HG02884 (cell line): ENCODE results near the gene PUS3.

Experiments
- ATAC-seq: cut with Tn5 transposase; IDR thresholded peaks from one replicate; pipeline ENCODE4 v1.9.1; 2021; ENCODE audit warnings: mild to moderate bottlenecking, moderate library complexity; ENCODE audit not compliant: unreplicated experiment

PUS3 gene

DNA sequence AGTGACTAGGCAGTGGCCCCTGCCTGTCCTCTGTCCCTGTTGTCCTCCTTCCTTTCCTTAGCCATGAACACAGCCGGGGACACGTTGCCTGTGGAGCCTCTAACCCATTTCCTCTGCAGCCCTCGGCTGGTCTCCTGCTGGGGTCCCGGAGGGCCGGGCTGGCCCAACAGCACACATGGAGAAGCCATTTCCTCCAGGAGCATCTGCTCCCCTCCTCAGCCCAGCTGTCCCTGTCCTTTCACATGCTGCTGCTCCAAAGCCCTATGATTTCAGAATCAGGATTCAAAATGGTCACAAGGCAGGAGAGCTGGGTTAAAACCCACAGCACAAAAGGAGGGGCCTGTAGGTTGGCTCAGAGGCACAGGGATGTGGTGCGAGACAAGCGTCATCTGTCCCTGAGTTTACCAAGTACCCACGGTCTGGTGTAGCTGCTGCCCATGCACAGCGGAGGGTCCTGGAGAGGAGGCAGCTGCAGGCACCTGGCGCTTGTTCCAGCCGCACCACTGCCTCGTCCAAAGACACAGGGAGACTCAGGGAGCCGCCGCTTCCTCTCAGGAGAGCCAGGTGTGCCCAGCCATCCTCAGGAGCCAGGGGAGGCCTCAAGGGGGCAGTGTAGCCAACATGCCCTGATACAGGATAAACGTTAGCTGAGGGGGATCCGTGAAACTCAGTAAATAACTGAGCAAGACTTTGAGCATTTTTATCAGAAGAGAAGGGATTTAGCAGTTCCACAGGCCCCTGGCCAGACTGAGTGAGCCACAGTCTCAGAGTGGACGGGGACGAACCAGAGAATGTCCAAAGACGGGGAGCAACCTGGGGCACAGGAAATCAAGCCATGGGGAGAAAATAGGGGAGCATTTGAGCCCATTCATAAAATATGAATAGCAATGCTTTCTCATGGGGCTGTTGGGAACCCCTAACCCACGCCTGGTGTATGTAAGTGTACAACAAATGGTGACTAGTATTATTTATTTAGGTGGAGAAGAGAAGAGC lies 38.9 kb upstream of the PUS3 start:
- no peak for ATAC-seq

DNA sequence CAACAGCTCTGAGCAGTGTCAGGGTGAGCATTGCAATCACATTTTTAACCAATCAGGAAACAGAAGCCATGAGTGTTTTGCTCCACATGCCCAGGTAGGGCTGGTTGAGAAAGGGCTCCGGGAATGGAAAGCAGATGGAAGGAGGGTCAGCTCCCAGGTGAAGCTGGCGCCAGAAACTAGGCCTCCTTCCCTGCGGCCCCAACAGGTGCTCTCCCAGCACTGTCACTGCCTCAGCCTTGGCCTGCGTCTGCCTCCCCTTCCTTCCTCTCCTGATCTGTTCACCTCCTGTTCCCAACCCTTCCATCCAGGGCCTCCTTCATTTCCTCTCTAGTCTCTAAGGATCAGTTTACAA lies 38.2 kb upstream of the PUS3 start:
- no peak for ATAC-seq

DNA sequence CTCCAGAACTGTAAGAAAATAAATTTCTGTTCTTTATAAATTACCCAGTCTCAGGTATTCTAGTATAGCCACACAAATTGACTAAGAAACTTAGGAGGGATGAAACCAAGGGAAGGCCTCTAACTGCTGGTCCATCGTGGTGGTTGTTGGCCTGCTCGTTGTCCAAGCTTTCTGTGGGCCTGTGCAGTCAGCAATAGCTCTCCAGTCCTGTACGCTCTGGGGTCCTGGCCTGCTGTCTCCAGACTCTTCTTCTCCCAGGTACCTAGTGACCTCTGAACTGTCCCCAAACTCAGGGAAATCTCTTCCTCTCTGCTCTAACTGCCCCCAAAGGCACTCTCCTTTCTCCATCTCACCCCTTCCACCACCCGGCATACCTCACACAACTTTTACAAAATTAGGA lies 37.1 kb upstream of the PUS3 start:
- ATAC-seq = no peak

DNA sequence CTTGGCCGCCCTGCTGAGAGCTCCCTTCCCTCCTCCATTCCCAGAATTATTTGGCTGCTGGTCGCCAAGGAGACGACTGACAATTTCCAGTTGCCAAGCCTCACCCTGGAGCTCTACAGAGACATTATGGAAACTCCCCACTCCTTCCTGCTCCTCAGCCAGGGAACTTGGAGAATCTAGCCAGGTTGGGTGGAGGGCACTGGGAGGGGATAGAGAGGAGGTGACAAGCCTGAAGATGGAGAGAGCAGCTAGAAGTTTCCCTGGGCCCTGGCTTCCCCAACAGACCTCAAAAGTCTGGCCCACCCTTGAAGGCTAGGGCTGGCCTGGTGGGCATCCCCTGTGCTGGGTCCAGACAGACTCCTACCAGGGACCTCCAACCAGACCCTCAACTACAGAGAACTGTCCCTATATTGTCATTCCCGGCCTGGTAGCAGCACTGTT lies 36.1 kb upstream of the PUS3 start:
- ATAC-seq = no peak

- ATAC-seq = no peak
Measured at GRCh38 chr11:125938418-125938817, 35.4 kb upstream of the PUS3 start.

GRCh38 chr11:125935618-125936199 lies 32.7 kb upstream of the PUS3 start:
- no peak for ATAC-seq

- no peak for ATAC-seq
Measured at GRCh38 chr11:125935056-125935455, 32.0 kb upstream of the PUS3 start.

- no peak for ATAC-seq
Measured at GRCh38 chr11:125934473-125934872, 31.5 kb upstream of the PUS3 start.

DNA sequence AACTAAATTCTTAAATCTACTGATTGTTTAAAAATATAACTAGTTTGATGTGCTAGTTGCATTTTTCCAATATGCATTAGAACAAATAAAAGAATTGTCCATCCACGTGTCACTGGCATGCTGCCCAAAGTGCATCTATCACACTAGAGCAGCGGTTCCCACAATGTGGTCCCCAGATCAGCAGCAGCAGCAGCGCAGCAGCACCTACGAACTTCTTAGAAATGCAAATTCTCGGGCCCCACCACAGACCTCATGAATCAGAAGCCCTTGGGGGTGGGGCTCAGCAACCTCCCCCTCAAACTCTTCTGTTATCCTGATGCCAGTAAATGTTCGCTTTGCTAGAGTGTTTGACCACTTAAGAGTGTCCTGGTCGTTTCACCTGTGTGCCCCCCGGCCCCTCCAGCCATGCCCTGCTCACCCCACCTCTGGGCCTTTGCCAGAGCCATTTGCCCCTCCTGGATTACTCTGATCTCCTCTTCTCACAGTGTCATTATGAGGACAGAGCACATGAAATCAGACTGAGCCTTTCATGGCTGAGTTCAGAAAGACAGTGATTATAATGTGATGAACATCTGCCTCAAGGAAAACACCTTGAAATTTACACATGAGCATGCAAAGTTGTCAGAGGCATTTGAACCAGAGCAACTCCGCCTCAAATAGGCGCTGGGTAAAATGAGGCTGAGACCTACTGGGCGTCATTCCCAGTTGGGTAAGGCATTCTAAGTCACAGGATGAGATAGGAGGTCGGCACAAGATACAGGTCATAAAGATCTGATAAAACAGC lies 30.2 kb upstream of the PUS3 start:
- ATAC-seq = no peak

DNA sequence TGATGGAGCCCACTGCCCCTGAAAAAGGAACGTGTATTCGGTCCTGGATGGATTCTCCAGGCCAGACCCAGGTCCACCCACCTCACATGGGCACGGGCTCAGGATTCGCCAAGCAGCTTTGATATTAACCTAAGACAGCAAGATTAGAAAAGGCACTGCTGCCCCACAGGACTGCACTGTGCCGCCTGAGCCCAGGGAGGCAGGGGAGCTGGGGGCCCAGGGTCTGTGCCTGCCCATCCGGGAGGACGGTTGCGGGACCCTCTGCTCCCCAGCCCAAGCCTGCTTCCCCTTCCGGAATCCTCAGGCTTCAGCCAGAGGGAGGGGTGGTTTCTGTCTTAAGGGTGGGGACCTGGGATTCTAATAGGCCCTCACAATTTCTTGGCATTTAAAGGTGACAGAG lies 29.3 kb upstream of the PUS3 start:
- ATAC-seq = no peak

DNA sequence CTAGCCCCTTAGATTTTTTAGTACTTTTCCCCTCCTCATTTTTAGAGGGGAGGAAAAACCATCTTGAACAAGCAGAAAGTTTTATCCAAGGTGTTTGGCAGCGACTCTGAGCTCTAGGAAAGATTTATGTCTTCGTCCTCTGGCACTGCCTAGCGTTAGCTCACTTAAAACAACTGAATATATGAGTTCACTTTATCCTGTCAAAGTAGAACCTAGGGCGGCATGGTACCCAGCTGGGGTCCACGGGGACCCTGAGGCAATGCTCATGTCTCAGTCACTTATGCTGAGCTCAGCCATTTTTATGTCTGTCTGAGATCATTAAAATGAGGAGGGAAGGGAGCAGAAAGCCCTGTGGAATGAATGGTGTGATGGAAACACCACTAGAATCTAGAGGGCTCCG lies 28.7 kb upstream of the PUS3 start:
- ATAC-seq = no peak

GRCh38 chr11:125931116-125931515 lies 28.1 kb upstream of the PUS3 start:
- ATAC-seq = no peak

DNA sequence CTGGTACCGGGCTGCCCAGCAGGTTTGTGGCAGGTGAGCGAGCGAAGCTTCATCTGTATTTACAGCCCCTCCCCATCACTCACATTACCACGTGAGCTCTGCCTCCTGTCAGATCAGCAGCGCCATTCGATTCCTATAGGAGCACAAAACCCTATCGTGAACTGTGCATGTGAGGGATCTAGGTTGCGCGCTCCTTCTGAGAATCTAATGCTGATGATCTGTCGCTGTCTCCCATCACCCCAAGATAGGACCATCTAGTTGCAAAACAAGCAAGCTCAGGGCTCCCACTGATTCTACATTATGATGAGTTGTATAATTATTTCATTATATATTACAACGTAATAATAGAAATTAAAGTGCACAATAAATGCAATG lies 27.1 kb upstream of the PUS3 start:
- ATAC-seq = no peak

- ATAC-seq = no peak
Measured at GRCh38 chr11:125929445-125930075, 26.6 kb upstream of the PUS3 start.

- no peak for ATAC-seq
Measured at GRCh38 chr11:125926682-125927081, 23.7 kb upstream of the PUS3 start.

- ATAC-seq = no peak
Measured at GRCh38 chr11:125925804-125926203, 22.8 kb upstream of the PUS3 start.

- ATAC-seq = no peak
Measured at GRCh38 chr11:125925247-125925740, 22.3 kb upstream of the PUS3 start.

- no peak for ATAC-seq
Measured at GRCh38 chr11:125924384-125925007, 21.5 kb upstream of the PUS3 start.

- no peak for ATAC-seq
Measured at GRCh38 chr11:125923633-125924032, 20.6 kb upstream of the PUS3 start.

- ATAC-seq = no peak
Measured at GRCh38 chr11:125923012-125923579, 20.1 kb upstream of the PUS3 start.
